Neural progenitor cell (in vitro differentiated cells): ENCODE data around the gene DLG2. TPM values are rescaled to one million over a fixed set of nuclear protein-coding genes. Genes with fewer than 3 reads are reported as not detected.
A peak's percentile ranks its signal among the peaks of the same experiment; 100 is the strongest.

Experiments used
- DNase-seq: peaks from one replicate; pipeline ENCODE4 v3.0.0-alpha.2; 2016; ENCODE audit warnings: low spot score
- H2AFZ ChIP-seq: fragments of 200-600 bp; sonication (generic); replicated peaks from 2 replicates; pipeline ENCODE4 v1.6.1; 2016; ENCODE audit warnings: antibody characterized with exemption
- H3F3A ChIP-seq: fragments of 200-600 bp; sonication (generic); 2 replicates; pipeline ENCODE4 v1.6.1; 2016; ENCODE audit warnings: antibody characterized with exemption, low read depth
- H3K27ac ChIP-seq: fragments of 200-600 bp; sonication (generic); 2 replicates; pipeline ENCODE4 v1.5.1; 2016; ENCODE audit warnings: mild to moderate bottlenecking
- H3K27me3 ChIP-seq: fragments of 200-600 bp; sonication (generic); 2 replicates; pipeline ENCODE4 v1.6.1; 2016; ENCODE audit warnings: mild to moderate bottlenecking, moderate library complexity
- H3K36me3 ChIP-seq: fragments of 200-600 bp; sonication (generic); 2 replicates; pipeline ENCODE4 v1.5.1; 2016
- H3K4me1 ChIP-seq: fragments of 200-600 bp; sonication (generic); 2 replicates; pipeline ENCODE4 v1.6.1; 2016; ENCODE audit warnings: mixed run types
- H3K4me2 ChIP-seq: fragments of 200-600 bp; sonication (generic); 2 replicates; pipeline ENCODE4 v1.6.1; 2016
- H3K4me3 ChIP-seq: fragments of 200-600 bp; sonication (generic); 2 replicates; pipeline ENCODE4 v1.5.1; 2016
- H3K79me2 ChIP-seq: fragments of 200-600 bp; sonication (generic); 2 replicates; pipeline ENCODE4 v1.6.1; 2016; ENCODE audit warnings: low read depth
- H3K9ac ChIP-seq: fragments of 200-600 bp; sonication (generic); 2 replicates; pipeline ENCODE4 v1.6.1; 2016
- H3K9me3 ChIP-seq: fragments of 200-600 bp; sonication (generic); 2 replicates; pipeline ENCODE4 v1.5.1; 2016; ENCODE audit warnings: low read depth
- H4K20me1 ChIP-seq: fragments of 200-600 bp; sonication (generic); 2 replicates; pipeline ENCODE4 v1.6.1; 2016; ENCODE audit warnings: low read depth
- H3K27ac Mint-ChIP-seq: 3 replicates; pipeline ENCODE4 v1.8.0; 2021; ENCODE audit warnings: mixed read lengths
- H3K27me3 Mint-ChIP-seq: 2 replicates; pipeline ENCODE4 v1.8.0; 2022; ENCODE audit warnings: low read depth, mild to moderate bottlenecking, inconsistent platforms, moderate library complexity, mixed read lengths; ENCODE audit not compliant: insufficient read depth
- H3K36me3 Mint-ChIP-seq: 3 replicates; pipeline ENCODE4 v1.8.0; 2021; ENCODE audit warnings: mixed read lengths
- H3K4me1 Mint-ChIP-seq: 3 replicates; pipeline ENCODE4 v1.8.0; 2021; ENCODE audit warnings: mixed read lengths
- H3K4me3 Mint-ChIP-seq: 3 replicates; pipeline ENCODE4 v1.8.0; 2021; ENCODE audit warnings: mild to moderate bottlenecking, moderate library complexity, mixed read lengths
- H3K9me3 Mint-ChIP-seq: 3 replicates; pipeline ENCODE4 v1.8.0; 2020; ENCODE audit warnings: mixed read lengths
- EZH2 ChIP-seq: fragments of 200-600 bp; sonication (generic); IDR thresholded peaks from 2 replicates; pipeline ENCODE4 v1.6.1; 2017; ENCODE audit warnings: antibody characterized with exemption, mild to moderate bottlenecking, moderate library complexity
- EZH2phosphoT487 ChIP-seq: fragments of 200-600 bp; sonication (generic); IDR thresholded peaks from 2 replicates; pipeline ENCODE4 v1.6.1; 2017; ENCODE audit warnings: antibody characterized with exemption
- total RNA-seq: library from RNA; depleted of rRNA; stranded (reverse); fragments of >200 nt; gene quantifications from 2 replicates; pipeline ENCODE4 v1.2.3, GENCODE V29; 2015; ENCODE audit warnings: low replicate concordance
- TF ChIP-seq, protein P1 (sequence below): fragments of 200-600 bp; sonication (generic); IDR thresholded peaks from 2 replicates; pipeline ENCODE4 v1.5.1; 2017; ENCODE audit warnings: antibody characterized with exemption, mild to moderate bottlenecking

Gene DLG2
- total RNA-seq, 1 donor from 2014 or later = 7.5 TPM

DNA sequence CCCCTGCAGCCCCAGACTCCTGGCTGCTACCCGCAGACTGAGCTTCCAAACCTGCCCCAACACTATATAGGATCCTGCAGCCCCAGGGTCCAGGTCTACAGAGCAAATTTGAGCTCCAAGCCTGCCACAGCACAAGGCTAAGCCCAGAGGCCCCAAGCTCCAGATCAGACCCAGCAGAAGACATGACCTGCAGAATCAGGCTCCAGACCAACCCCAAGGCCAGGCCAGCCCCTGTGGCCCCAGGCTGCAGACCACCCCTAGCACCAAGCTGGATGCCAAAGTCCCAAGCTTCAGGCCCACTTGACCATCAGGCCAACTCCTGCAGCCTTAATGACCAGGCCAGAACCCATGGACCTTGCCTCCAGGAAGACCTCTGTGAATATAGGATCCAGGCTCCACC is 145.3 kb downstream of the DLG2 start:
- Histone ChIP-seq H3K79me2 (no peaks in the 10 kb centered on the region), H4K20me1 (no peaks in the 10 kb centered on the region), H3K27me3 (no peaks in the 10 kb centered on the region), H3K4me1 (no peaks in the 10 kb centered on the region), H2AFZ (no peak overlapping the region), H3K36me3 (no peaks in the 10 kb centered on the region), H3F3A (no peaks in the 10 kb centered on the region), H3K4me2 (no peak overlapping the region), H3K4me3 (no peak overlapping the region), H3K9me3 (no peaks in the 10 kb centered on the region), H3K27ac (no peak overlapping the region), H3K9ac (no peak overlapping the region)
- Mint-ChIP-seq H3K4me1 (no peaks in the 10 kb centered on the region), H3K27me3 (no peaks in the 10 kb centered on the region), H3K4me3 (no peak overlapping the region), H3K36me3 (peaks cover 3% of the 10 kb centered on the region), H3K27ac (no peak overlapping the region), H3K9me3 (peaks cover 4% of the 10 kb centered on the region)
- TF ChIP-seq EZH2 (no peak), EZH2phosphoT487 (no peak)
- TF ChIP-seq, protein P1, sequence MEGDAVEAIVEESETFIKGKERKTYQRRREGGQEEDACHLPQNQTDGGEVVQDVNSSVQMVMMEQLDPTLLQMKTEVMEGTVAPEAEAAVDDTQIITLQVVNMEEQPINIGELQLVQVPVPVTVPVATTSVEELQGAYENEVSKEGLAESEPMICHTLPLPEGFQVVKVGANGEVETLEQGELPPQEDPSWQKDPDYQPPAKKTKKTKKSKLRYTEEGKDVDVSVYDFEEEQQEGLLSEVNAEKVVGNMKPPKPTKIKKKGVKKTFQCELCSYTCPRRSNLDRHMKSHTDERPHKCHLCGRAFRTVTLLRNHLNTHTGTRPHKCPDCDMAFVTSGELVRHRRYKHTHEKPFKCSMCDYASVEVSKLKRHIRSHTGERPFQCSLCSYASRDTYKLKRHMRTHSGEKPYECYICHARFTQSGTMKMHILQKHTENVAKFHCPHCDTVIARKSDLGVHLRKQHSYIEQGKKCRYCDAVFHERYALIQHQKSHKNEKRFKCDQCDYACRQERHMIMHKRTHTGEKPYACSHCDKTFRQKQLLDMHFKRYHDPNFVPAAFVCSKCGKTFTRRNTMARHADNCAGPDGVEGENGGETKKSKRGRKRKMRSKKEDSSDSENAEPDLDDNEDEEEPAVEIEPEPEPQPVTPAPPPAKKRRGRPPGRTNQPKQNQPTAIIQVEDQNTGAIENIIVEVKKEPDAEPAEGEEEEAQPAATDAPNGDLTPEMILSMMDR = no peak
- no peak for DNase-seq

DNA sequence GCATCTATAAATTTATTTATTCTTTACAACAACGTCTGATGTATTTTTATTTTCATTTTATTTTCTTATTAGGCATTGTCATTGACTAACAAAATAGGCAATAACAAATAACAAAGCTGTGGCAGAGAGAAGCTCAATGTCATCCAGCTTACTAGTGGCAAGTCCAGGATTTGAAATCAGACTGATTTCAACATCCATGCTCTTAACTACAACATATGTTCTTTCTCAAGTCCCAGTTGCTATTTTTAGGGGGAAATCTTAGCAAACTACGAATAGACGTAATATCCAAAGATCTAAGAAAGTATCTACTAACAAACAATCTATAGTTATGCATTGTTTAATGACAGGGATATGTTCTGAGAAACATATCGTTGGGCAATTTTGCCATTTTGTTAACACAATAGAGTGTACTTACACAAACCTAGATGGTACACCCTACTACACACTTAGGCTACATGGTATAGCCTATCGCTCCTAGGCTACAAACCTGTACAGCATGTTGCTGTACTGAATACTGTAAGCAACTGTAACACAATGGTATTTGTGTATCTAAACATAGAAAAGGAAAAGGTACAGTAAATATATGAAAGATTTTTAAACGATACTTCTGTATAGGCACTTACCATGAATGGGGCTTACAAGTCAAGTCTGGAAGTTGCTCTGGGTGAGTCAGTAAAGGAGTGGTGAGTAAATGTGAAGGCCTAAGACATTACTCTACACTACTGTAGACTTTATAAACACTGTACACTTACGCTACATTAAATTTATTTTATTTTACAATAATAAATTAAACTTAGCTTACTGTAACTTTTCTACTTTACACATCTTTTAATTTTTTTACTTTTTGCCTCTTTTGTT is 151.3 kb downstream of the DLG2 start:
- peaks cover 4% of the 10 kb centered on the region for H3K36me3 ChIP-seq
- no peak overlapping the region for H3K27ac Mint-ChIP-seq
- H3K27me3 ChIP-seq = no peaks in the 10 kb centered on the region
- no peaks in the 10 kb centered on the region for H3F3A ChIP-seq
- TF ChIP-seq EZH2 (no peak), EZH2phosphoT487 (no peak)
- TF ChIP-seq, protein P1 = no peak
- no peaks in the 10 kb centered on the region for H3K9me3 Mint-ChIP-seq
- no peak overlapping the region for H2AFZ ChIP-seq
- H3K4me1 ChIP-seq = peaks cover 5% of the 10 kb centered on the region
- H3K27ac ChIP-seq = no peak overlapping the region
- no peak overlapping the region for H3K9ac ChIP-seq
- H3K4me1 Mint-ChIP-seq = no peaks in the 10 kb centered on the region
- H4K20me1 ChIP-seq = no peaks in the 10 kb centered on the region
- H3K9me3 ChIP-seq = no peaks in the 10 kb centered on the region
- no peaks in the 10 kb centered on the region for H3K36me3 Mint-ChIP-seq
- no peaks in the 10 kb centered on the region for H3K79me2 ChIP-seq
- H3K4me2 ChIP-seq = no peak overlapping the region
- no peak overlapping the region for H3K4me3 Mint-ChIP-seq
- no peak overlapping the region for H3K4me3 ChIP-seq
- H3K27me3 Mint-ChIP-seq = no peaks in the 10 kb centered on the region
- no peak for DNase-seq

DNA sequence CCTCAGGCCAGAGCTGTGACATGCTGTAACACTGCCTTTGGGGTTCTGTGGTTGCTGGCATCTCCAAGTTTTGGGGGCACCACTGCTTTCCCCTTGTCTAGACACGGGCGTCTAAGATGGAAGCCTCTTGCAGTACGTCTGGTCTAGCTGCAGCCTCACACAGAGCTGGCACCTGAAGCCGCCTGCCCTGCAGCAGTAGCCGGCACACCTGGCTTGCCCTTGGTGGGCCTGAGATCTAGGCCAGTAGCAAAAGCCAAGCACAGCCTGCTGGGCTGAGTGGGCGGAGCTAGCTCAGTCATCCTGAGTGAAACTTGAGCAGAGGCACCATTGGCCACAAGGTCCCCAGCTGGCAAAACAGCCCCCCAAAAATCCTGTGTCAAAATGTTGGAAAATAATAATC is 154.2 kb downstream of the DLG2 start:
- Histone ChIP-seq H3K4me3 (no peak overlapping the region), H3F3A (no peaks in the 10 kb centered on the region), H3K9ac (no peak overlapping the region), H2AFZ (no peak overlapping the region), H3K27ac (no peak overlapping the region), H3K36me3 (peaks cover 4% of the 10 kb centered on the region), H3K79me2 (no peaks in the 10 kb centered on the region), H3K4me1 (peaks cover 5% of the 10 kb centered on the region), H3K4me2 (no peak overlapping the region), H4K20me1 (no peaks in the 10 kb centered on the region), H3K9me3 (no peaks in the 10 kb centered on the region), H3K27me3 (no peaks in the 10 kb centered on the region)
- Mint-ChIP-seq H3K27me3 (no peaks in the 10 kb centered on the region), H3K36me3 (no peaks in the 10 kb centered on the region), H3K4me3 (no peak overlapping the region), H3K9me3 (no peaks in the 10 kb centered on the region), H3K4me1 (no peaks in the 10 kb centered on the region), H3K27ac (no peak overlapping the region)
- peak; percentile 8 for DNase-seq
- TF ChIP-seq, protein P1 = no peak
- no peak for TF ChIP-seq EZH2phosphoT487
- no peak for TF ChIP-seq EZH2
